NK-92 treated with Interleukin-12 subunit alpha and Interleukin-12 subunit beta, amount 100 ng/mL, for 24 hours (cell line): ENCODE measurements around the gene DMRTB1.
A peak's percentile ranks its signal among the peaks of the same experiment; 100 is the strongest.
"Not testable (repeated sequence)": the region's sequence is repeated elsewhere in the genome, so short reads cannot be mapped to it uniquely, and the experiment has no call there.

Source experiments
- DNase-seq: peaks from one replicate; lab custom pipeline; 2025; lab: John Stamatoyannopoulos, UW

The DMRTB1 gene

GRCh38 chr1:53459321-53460175, at the start of gene DMRTB1:
TSS of gene DMRTB1 (plus strand) at chr1:53459399. CDS start at chr1:53459454, 55 bp downstream.
- DNase-seq: no peak

- DNase-seq: no peak
These were observed 49.5 kb upstream of the DMRTB1 start for GRCh38 chr1:53409695-53410094.

GRCh38 chr1:53410100-53410541, 49.1 kb upstream of the DMRTB1 start:
- DNase-seq: no peak

GRCh38 chr1:53410701-53411100, 48.5 kb upstream of the DMRTB1 start:
- no peak for DNase-seq

- DNase-seq: no peak
These were observed 47.6 kb upstream of the DMRTB1 start for GRCh38 chr1:53411541-53412152.

GRCh38 chr1:53412285-53413174, 46.7 kb upstream of the DMRTB1 start:
- peak; percentile 37 for DNase-seq

GRCh38 chr1:53413175-53414001, 45.8 kb upstream of the DMRTB1 start:
- DNase-seq: peak; percentile 81

- DNase-seq: no peak
These were observed 44.6 kb upstream of the DMRTB1 start for GRCh38 chr1:53414632-53415031.

- no peak for DNase-seq
These were observed 43.8 kb upstream of the DMRTB1 start for GRCh38 chr1:53415432-53415831.

GRCh38 chr1:53416269-53416813, 42.9 kb upstream of the DMRTB1 start:
- no peak for DNase-seq

GRCh38 chr1:53417074-53417511, 42.1 kb upstream of the DMRTB1 start:
- no peak for DNase-seq

- DNase-seq: no peak
These were observed 40.2 kb upstream of the DMRTB1 start for GRCh38 chr1:53419034-53419433.

GRCh38 chr1:53420341-53420740, 38.9 kb upstream of the DMRTB1 start:
- DNase-seq: no peak

- DNase-seq: no peak
These were observed 38.0 kb upstream of the DMRTB1 start for GRCh38 chr1:53421208-53421607.

GRCh38 chr1:53430261-53430660, 28.9 kb upstream of the DMRTB1 start:
- DNase-seq: no peak

- DNase-seq: no peak
These were observed 28.4 kb upstream of the DMRTB1 start for GRCh38 chr1:53430779-53431178.

GRCh38 chr1:53431244-53431643, 28.0 kb upstream of the DMRTB1 start:
- no peak for DNase-seq

GRCh38 chr1:53431805-53432565, 27.2 kb upstream of the DMRTB1 start:
- DNase-seq: no peak

- DNase-seq: no peak
These were observed 26.6 kb upstream of the DMRTB1 start for GRCh38 chr1:53432611-53433010.

GRCh38 chr1:53434405-53435007, 24.7 kb upstream of the DMRTB1 start:
- not testable (repeated sequence) for DNase-seq
